GM23338 (cell line): ENCODE results near the gene SLC44A4. TPM values are rescaled to one million over a fixed set of nuclear protein-coding genes. Genes with fewer than 3 reads are reported as not detected.

Experiments used
- EZH2phosphoT487 ChIP-seq: fragments of 200-600 bp; sonication (generic); IDR thresholded peaks from one replicate; pipeline ENCODE4 v1.8.1; 2018; ENCODE audit warnings: antibody characterized with exemption; ENCODE audit not compliant: unreplicated experiment
- JUNB ChIP-seq: IDR thresholded peaks from one replicate; pipeline ENCODE4 v1.6.1; 2016; ENCODE audit warnings: antibody characterized with exemption; ENCODE audit not compliant: unreplicated experiment
- NANOG ChIP-seq: IDR thresholded peaks from 2 replicates; pipeline ENCODE4 v1.6.1; 2016; ENCODE audit warnings: antibody characterized with exemption, borderline replicate concordance
- STAT1 ChIP-seq: IDR thresholded peaks from one replicate; pipeline ENCODE4 v1.6.1; 2016; ENCODE audit warnings: antibody characterized with exemption; ENCODE audit not compliant: unreplicated experiment
- ZNF114 ChIP-seq: fragments of 250-450 bp; sonication (Bioruptor Pico); IDR thresholded peaks from 2 replicates; pipeline ENCODE4 v1.5.0; 2020; ENCODE audit warnings: mild to moderate bottlenecking, moderate library complexity
- ZNF331 ChIP-seq: fragments of 250-450 bp; sonication (Bioruptor Pico); IDR thresholded peaks from 2 replicates; pipeline ENCODE4 v1.5.0; 2020; ENCODE audit warnings: low read depth, mild to moderate bottlenecking, moderate library complexity
- polyA plus RNA-seq: library from polyadenylated mRNA; unstranded; fragments of >200 nt; fragmentation: Nextera tagmentation; extraction: Ambion mirVana; gene quantifications from 2 replicates; pipeline ENCODE4 v1.2.1, GENCODE V29; 2016
- total RNA-seq: library from RNA; depleted of rRNA; stranded (reverse); fragments of >200 nt; shearing (Covaris generic); gene quantifications from 2 replicates; pipeline ENCODE4 v1.2.3, GENCODE V29; 2014
- TF ChIP-seq, protein P1 (sequence below): fragments of 250-450 bp; sonication (Bioruptor Pico); IDR thresholded peaks from 2 replicates; pipeline ENCODE4 v1.5.0; 2020; ENCODE audit warnings: mild to moderate bottlenecking, moderate library complexity
- TF ChIP-seq, protein P2 (sequence below): IDR thresholded peaks from one replicate; pipeline ENCODE4 v1.6.1; 2018; ENCODE audit warnings: antibody characterized with exemption; ENCODE audit not compliant: unreplicated experiment
- TF ChIP-seq, protein P3 (sequence below): IDR thresholded peaks from 2 replicates; pipeline ENCODE4 v1.6.1; 2016; ENCODE audit warnings: antibody characterized with exemption
- TF ChIP-seq, protein P4 (sequence below), 2 experiments: fragments of 200-600 bp in 1 of 2; sonication (generic) in 1 of 2; conservative IDR thresholded peaks; 2 replicates each; pipeline versions ENCODE4 v1.5.1 to v1.6.1; 2016 to 2017; ENCODE audit warnings: antibody characterized with exemption in 2 of 2, low read depth in 2 of 2, mild to moderate bottlenecking in 2 of 2, moderate library complexity in 1 of 2

The SLC44A4 gene
- total and polyA plus RNA-seq, 2 experiments from 2014 or later, result 1.1 to 3.7 TPM

DNA sequence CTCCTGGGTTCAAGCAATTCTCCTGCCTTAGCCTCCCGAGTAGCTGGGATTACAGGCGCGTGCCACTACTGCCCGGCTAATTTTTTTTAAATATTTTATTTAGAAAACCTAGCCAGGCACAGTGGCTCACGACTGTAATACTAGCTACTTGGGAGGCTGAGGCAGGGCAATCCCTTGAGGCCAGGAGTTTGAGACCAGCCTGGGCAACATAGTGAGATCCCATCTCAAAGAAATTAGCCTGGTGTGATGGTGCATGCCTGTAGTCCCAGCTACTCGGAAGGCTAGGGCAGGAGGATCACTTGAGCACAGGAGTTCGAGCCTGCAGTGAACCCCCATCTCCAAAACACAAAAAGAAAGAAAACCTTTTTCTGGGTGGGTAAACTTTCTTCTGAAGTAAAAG lies 2.4 kb downstream of the SLC44A4 start (continued):
- TF ChIP-seq, protein P1, sequence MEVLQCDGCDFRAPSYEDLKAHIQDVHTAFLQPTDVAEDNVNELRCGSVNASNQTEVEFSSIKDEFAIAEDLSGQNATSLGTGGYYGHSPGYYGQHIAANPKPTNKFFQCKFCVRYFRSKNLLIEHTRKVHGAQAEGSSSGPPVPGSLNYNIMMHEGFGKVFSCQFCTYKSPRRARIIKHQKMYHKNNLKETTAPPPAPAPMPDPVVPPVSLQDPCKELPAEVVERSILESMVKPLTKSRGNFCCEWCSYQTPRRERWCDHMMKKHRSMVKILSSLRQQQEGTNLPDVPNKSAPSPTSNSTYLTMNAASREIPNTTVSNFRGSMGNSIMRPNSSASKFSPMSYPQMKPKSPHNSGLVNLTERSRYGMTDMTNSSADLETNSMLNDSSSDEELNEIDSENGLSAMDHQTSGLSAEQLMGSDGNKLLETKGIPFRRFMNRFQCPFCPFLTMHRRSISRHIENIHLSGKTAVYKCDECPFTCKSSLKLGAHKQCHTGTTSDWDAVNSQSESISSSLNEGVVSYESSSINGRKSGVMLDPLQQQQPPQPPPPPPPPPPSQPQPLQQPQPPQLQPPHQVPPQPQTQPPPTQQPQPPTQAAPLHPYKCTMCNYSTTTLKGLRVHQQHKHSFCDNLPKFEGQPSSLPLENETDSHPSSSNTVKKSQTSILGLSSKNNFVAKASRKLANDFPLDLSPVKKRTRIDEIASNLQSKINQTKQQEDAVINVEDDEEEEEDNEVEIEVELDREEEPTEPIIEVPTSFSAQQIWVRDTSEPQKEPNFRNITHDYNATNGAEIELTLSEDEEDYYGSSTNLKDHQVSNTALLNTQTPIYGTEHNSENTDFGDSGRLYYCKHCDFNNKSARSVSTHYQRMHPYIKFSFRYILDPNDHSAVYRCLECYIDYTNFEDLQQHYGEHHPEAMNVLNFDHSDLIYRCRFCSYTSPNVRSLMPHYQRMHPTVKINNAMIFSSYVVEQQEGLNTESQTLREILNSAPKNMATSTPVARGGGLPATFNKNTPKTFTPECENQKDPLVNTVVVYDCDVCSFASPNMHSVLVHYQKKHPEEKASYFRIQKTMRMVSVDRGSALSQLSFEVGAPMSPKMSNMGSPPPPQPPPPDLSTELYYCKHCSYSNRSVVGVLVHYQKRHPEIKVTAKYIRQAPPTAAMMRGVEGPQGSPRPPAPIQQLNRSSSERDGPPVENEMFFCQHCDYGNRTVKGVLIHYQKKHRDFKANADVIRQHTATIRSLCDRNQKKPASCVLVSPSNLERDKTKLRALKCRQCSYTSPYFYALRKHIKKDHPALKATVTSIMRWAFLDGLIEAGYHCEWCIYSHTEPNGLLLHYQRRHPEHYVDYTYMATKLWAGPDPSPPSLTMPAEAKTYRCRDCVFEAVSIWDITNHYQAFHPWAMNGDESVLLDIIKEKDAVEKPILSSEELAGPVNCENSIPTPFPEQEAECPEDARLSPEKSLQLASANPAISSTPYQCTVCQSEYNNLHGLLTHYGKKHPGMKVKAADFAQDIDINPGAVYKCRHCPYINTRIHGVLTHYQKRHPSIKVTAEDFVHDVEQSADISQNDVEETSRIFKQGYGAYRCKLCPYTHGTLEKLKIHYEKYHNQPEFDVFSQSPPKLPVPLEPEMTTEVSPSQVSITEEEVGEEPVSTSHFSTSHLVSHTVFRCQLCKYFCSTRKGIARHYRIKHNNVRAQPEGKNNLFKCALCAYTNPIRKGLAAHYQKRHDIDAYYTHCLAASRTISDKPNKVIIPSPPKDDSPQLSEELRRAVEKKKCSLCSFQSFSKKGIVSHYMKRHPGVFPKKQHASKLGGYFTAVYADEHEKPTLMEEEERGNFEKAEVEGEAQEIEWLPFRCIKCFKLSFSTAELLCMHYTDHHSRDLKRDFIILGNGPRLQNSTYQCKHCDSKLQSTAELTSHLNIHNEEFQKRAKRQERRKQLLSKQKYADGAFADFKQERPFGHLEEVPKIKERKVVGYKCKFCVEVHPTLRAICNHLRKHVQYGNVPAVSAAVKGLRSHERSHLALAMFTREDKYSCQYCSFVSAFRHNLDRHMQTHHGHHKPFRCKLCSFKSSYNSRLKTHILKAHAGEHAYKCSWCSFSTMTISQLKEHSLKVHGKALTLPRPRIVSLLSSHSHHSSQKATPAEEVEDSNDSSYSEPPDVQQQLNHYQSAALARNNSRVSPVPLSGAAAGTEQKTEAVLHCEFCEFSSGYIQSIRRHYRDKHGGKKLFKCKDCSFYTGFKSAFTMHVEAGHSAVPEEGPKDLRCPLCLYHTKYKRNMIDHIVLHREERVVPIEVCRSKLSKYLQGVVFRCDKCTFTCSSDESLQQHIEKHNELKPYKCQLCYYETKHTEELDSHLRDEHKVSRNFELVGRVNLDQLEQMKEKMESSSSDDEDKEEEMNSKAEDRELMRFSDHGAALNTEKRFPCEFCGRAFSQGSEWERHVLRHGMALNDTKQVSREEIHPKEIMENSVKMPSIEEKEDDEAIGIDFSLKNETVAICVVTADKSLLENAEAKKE (CRISPR knock-in tag), result no peak
- TF ChIP-seq, protein P2, sequence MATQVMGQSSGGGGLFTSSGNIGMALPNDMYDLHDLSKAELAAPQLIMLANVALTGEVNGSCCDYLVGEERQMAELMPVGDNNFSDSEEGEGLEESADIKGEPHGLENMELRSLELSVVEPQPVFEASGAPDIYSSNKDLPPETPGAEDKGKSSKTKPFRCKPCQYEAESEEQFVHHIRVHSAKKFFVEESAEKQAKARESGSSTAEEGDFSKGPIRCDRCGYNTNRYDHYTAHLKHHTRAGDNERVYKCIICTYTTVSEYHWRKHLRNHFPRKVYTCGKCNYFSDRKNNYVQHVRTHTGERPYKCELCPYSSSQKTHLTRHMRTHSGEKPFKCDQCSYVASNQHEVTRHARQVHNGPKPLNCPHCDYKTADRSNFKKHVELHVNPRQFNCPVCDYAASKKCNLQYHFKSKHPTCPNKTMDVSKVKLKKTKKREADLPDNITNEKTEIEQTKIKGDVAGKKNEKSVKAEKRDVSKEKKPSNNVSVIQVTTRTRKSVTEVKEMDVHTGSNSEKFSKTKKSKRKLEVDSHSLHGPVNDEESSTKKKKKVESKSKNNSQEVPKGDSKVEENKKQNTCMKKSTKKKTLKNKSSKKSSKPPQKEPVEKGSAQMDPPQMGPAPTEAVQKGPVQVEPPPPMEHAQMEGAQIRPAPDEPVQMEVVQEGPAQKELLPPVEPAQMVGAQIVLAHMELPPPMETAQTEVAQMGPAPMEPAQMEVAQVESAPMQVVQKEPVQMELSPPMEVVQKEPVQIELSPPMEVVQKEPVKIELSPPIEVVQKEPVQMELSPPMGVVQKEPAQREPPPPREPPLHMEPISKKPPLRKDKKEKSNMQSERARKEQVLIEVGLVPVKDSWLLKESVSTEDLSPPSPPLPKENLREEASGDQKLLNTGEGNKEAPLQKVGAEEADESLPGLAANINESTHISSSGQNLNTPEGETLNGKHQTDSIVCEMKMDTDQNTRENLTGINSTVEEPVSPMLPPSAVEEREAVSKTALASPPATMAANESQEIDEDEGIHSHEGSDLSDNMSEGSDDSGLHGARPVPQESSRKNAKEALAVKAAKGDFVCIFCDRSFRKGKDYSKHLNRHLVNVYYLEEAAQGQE, result no peak
- no peak for TF ChIP-seq EZH2phosphoT487
- TF ChIP-seq, protein P3, sequence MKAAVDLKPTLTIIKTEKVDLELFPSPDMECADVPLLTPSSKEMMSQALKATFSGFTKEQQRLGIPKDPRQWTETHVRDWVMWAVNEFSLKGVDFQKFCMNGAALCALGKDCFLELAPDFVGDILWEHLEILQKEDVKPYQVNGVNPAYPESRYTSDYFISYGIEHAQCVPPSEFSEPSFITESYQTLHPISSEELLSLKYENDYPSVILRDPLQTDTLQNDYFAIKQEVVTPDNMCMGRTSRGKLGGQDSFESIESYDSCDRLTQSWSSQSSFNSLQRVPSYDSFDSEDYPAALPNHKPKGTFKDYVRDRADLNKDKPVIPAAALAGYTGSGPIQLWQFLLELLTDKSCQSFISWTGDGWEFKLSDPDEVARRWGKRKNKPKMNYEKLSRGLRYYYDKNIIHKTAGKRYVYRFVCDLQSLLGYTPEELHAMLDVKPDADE, result no peak
- TF ChIP-seq NANOG, result no peak
- TF ChIP-seq JUNB, result no peak
- TF ChIP-seq ZNF331 (CRISPR knock-in tag), result no peak
- TF ChIP-seq, protein P4, sequence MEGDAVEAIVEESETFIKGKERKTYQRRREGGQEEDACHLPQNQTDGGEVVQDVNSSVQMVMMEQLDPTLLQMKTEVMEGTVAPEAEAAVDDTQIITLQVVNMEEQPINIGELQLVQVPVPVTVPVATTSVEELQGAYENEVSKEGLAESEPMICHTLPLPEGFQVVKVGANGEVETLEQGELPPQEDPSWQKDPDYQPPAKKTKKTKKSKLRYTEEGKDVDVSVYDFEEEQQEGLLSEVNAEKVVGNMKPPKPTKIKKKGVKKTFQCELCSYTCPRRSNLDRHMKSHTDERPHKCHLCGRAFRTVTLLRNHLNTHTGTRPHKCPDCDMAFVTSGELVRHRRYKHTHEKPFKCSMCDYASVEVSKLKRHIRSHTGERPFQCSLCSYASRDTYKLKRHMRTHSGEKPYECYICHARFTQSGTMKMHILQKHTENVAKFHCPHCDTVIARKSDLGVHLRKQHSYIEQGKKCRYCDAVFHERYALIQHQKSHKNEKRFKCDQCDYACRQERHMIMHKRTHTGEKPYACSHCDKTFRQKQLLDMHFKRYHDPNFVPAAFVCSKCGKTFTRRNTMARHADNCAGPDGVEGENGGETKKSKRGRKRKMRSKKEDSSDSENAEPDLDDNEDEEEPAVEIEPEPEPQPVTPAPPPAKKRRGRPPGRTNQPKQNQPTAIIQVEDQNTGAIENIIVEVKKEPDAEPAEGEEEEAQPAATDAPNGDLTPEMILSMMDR (conservative IDR thresholded peaks at IDR 0.05; ENCODE audit: low read depth in 2 of 2), result no peak
- TF ChIP-seq STAT1, result no peak
- no peak for TF ChIP-seq ZNF114 (CRISPR knock-in tag)
